Endodermal cell (in vitro differentiated cells): Measurements from ENCODE around the gene ANKRD10. TPM values are rescaled to one million over a fixed set of nuclear protein-coding genes. Genes with fewer than 3 reads are reported as not detected.

ENCODE experiments used
- DNase-seq: peaks from one replicate; pipeline ENCODE4 v3.0.0-alpha.2; 2017
- H3K27ac ChIP-seq: 2 replicates; pipeline ENCODE4 v1.5.1; 2013; ENCODE audit warnings: mild to moderate bottlenecking, low read depth, low read length, moderate library complexity
- H3K27me3 ChIP-seq: 2 replicates; pipeline ENCODE4 v1.6.1; 2013; ENCODE audit warnings: mild to moderate bottlenecking, low read length, moderate library complexity; ENCODE audit not compliant: insufficient read depth, control insufficient read depth, poor library complexity, severe bottlenecking
- H3K36me3 ChIP-seq: 2 replicates; pipeline ENCODE4 v1.7.0; 2013; ENCODE audit warnings: mild to moderate bottlenecking, low read length, moderate library complexity; ENCODE audit not compliant: control insufficient read depth, insufficient read depth
- H3K4me1 ChIP-seq: one replicate; pipeline ENCODE4 v1.7.0; 2013; ENCODE audit warnings: low read length; ENCODE audit not compliant: control insufficient read depth, insufficient read depth
- H3K4me3 ChIP-seq: 2 replicates; pipeline ENCODE4 v1.5.1; 2013; ENCODE audit warnings: mild to moderate bottlenecking, low read length, moderate library complexity
- H3K9ac ChIP-seq: 2 replicates; pipeline ENCODE4 v1.6.1; 2013; ENCODE audit warnings: mild to moderate bottlenecking, low read length, moderate library complexity; ENCODE audit not compliant: poor library complexity, severe bottlenecking; ENCODE audit errors: extremely low read depth
- H3K9me3 ChIP-seq: 2 replicates; pipeline ENCODE4 v1.6.1; 2013; ENCODE audit warnings: mild to moderate bottlenecking, low read length, moderate library complexity; ENCODE audit not compliant: control insufficient read depth
- H3K27ac Mint-ChIP-seq: 2 replicates; pipeline ENCODE4 v1.8.0; 2020; ENCODE audit warnings: mixed read lengths
- H3K27me3 Mint-ChIP-seq: 2 replicates; pipeline ENCODE4 v1.8.0; 2021; ENCODE audit warnings: mild to moderate bottlenecking, mixed read lengths; ENCODE audit not compliant: insufficient read depth
- H3K36me3 Mint-ChIP-seq: 2 replicates; pipeline ENCODE4 v1.8.0; 2020; ENCODE audit warnings: low read depth, mixed read lengths
- H3K4me1 Mint-ChIP-seq: 2 replicates; pipeline ENCODE4 v1.8.0; 2020; ENCODE audit warnings: mixed read lengths
- H3K4me3 Mint-ChIP-seq: 2 replicates; pipeline ENCODE4 v1.8.0; 2020; ENCODE audit warnings: mild to moderate bottlenecking, moderate library complexity, mixed read lengths
- H3K9me3 Mint-ChIP-seq: 2 replicates; pipeline ENCODE4 v1.8.0; 2020; ENCODE audit warnings: mild to moderate bottlenecking, mixed read lengths
- WGBS, 2 experiments: methylation state at CpG; one replicate each; pipeline versions ENCODE4 v1.1.5 to v1.1.7; 2013; ENCODE audit warnings: missing lambda C conversion rate in 2 of 2, mixed read lengths in 1 of 2; ENCODE audit not compliant: insufficient coverage in 1 of 2, insufficient read length in 1 of 2; 5-methylcytosine and 5-hydroxymethylcytosine counted together
- total RNA-seq, 2 donors: library from RNA; stranded (reverse); fragmentation: NEBNext Ultra II Directional in 1 of 2; extraction: Animal tissue kit (Norgen Biotek cat#: 25700) in 1 of 2; gene quantifications; 2 replicates in 1 of 2; 3 replicates in 1 of 2; pipeline ENCODE4 v1.2.1, GENCODE V29; 2021
- TF ChIP-seq, protein P1 (sequence below): fragments of 200-600 bp; sonication (generic); conservative IDR thresholded peaks from 2 replicates; pipeline ENCODE4 v1.5.0; 2021; ENCODE audit warnings: antibody characterized with exemption, mild to moderate bottlenecking

Gene ANKRD10
- total RNA-seq, 2 donors from 2014 or later, result 148 to 182 TPM

DNA sequence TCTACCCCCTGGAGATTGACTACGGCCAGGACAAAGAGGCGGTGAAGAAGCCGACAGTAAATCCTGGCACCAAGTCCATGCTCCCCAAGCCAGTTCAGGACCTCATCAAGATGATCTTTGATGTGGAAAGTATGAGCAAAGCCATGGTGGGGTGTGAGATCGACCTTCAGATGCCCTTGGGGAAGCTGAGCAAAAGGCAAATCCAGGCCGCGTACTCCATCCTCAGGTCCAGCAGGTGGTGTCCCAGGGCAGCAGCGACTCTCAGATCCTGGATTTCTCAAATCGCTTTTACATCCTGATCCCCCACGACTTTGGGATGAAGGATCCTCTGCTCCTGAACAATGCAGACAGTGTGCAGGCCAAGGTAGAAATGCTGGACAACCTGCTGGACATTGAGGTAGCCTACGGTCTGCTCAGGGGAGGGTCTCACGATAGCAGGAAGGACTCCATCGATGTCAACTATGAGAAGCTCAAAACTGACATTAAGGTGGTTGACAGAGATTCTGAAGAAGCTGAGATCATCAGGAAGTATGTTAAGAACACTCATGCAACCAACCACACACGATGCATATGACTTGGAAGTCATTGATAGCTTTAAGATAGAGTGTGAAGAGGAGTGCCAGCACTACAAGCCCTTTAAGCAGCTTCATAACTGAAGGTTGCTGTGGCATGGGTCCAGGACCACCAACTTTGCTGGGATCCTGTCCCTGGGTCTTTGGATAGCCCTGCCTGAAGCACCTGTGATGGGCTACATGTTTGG, 24.0 kb upstream of the ANKRD10 start:
- Mint-ChIP-seq H3K9me3 (peaks cover 30% of the 10 kb centered on the region), H3K4me1 (no peaks in the 10 kb centered on the region)
- H3K9me3 ChIP-seq, result peaks cover 14% of the 10 kb centered on the region

DNA sequence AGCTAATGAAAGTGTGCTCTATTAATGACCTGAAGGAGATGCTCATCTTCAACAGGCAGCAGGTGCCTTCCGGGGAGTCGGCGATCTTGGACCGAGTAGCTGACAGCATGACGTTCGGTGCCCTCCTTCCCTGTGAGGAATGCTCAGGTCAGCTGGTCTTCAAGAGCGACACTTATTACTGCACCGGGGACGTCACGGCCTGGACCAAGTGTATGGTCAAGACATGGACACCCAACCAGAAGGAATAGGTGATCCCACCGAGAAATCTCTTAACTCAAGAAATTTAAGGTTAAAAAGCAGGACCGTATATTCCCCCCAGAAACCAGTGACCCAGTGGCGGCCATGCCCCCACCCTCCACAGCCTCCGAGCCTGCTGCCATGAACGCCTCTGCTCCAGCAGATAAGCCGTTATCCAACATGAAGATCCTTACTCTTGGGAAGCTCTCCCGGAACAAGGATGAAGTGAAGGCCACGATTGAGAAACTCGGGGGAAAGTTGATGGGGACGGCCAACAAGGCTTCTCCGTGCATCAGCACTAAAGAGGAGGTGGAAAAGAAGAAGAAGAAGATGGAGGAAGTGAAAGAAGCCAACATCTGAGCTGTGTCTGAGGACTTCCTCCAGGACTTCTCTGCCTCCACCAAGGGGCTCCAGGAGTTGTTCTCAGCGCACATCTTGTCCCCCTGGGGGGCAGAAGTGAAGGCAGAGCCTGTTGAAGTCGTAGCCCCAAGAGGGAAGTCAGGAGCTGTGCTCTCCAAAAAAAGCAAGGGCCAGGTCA, 22.8 kb upstream of the ANKRD10 start:
- peaks cover 41% of the 10 kb centered on the region for H3K9me3 Mint-ChIP-seq
- no peaks in the 10 kb centered on the region for H3K27me3 ChIP-seq
- no peak overlapping the region for H3K4me3 ChIP-seq
- no peak for DNase-seq
- H3K4me1 Mint-ChIP-seq, result no peaks in the 10 kb centered on the region
- TF ChIP-seq, protein P1, sequence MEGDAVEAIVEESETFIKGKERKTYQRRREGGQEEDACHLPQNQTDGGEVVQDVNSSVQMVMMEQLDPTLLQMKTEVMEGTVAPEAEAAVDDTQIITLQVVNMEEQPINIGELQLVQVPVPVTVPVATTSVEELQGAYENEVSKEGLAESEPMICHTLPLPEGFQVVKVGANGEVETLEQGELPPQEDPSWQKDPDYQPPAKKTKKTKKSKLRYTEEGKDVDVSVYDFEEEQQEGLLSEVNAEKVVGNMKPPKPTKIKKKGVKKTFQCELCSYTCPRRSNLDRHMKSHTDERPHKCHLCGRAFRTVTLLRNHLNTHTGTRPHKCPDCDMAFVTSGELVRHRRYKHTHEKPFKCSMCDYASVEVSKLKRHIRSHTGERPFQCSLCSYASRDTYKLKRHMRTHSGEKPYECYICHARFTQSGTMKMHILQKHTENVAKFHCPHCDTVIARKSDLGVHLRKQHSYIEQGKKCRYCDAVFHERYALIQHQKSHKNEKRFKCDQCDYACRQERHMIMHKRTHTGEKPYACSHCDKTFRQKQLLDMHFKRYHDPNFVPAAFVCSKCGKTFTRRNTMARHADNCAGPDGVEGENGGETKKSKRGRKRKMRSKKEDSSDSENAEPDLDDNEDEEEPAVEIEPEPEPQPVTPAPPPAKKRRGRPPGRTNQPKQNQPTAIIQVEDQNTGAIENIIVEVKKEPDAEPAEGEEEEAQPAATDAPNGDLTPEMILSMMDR, result no peak
- H3K27ac ChIP-seq, result no peak overlapping the region
- H3K9ac ChIP-seq, result no peak overlapping the region
- H3K4me1 ChIP-seq, result no peaks in the 10 kb centered on the region
- WGBS, 2 experiments, result 92 to 93% methylated on average over 14 to 23 of the region's 23 CpGs
- H3K27me3 Mint-ChIP-seq, result peaks cover 15% of the 10 kb centered on the region
- no peak overlapping the region for H3K4me3 Mint-ChIP-seq
- no peak overlapping the region for H3K27ac Mint-ChIP-seq
- peaks cover 6% of the 10 kb centered on the region for H3K36me3 Mint-ChIP-seq
- H3K36me3 ChIP-seq, result no peaks in the 10 kb centered on the region
- peaks cover 25% of the 10 kb centered on the region for H3K9me3 ChIP-seq

More for the DNA sequence above, 24.0 kb upstream of the ANKRD10 start:
- Mint-ChIP-seq H3K4me3 (no peak overlapping the region), H3K27me3 (peaks cover 15% of the 10 kb centered on the region), H3K27ac (no peak overlapping the region), H3K36me3 (peaks cover 2% of the 10 kb centered on the region)
- no peak for DNase-seq
- Histone ChIP-seq H3K4me1 (no peaks in the 10 kb centered on the region), H3K36me3 (no peaks in the 10 kb centered on the region), H3K27ac (no peak overlapping the region), H3K27me3 (no peaks in the 10 kb centered on the region), H3K4me3 (no peak overlapping the region), H3K9ac (no peak overlapping the region)
- 85 to 92% methylated on average over 6 to 13 of the region's 13 CpGs for WGBS, 2 experiments
- TF ChIP-seq, protein P1, result peak; percentile 41

DNA sequence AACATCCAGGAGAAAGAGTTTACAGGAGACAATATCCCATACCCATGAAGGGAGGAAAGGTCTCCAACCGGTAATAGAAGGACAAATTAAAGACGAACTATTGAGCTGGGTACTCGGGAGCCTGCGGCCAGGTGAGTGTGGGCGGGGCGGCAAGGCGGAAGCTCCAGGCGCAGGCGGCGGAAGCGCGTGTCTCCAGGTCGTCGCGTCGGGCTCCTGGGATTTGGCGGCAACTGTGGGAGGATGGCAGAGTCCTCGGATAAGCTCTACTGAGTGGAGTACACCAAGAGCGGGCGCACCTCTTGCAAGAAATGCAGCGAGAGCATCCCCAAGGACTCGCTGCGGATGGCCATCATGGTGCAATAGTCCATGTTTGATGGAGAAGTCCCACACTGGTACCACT, 21.6 kb upstream of the ANKRD10 start:
- H3K36me3 Mint-ChIP-seq, result peaks cover 6% of the 10 kb centered on the region
- Histone ChIP-seq H3K4me1 (no peaks in the 10 kb centered on the region), H3K9me3 (peaks cover 31% of the 10 kb centered on the region), H3K9ac (no peak overlapping the region), H3K27ac (no peak overlapping the region), H3K27me3 (no peaks in the 10 kb centered on the region), H3K36me3 (no peaks in the 10 kb centered on the region), H3K4me3 (no peak overlapping the region)
- peaks cover 15% of the 10 kb centered on the region for H3K27me3 Mint-ChIP-seq
- no peaks in the 10 kb centered on the region for H3K4me1 Mint-ChIP-seq
- H3K4me3 Mint-ChIP-seq, result no peak overlapping the region
- DNase-seq, result peak; percentile 6
- H3K27ac Mint-ChIP-seq, result no peak overlapping the region
- peaks cover 50% of the 10 kb centered on the region for H3K9me3 Mint-ChIP-seq
- 94 to 99% methylated on average over 20 to 23 of the region's 23 CpGs for WGBS, 2 experiments
- TF ChIP-seq, protein P1, result no peak
